ENCODE measurements around the gene OSER1. TPM values are rescaled to one million over a fixed set of nuclear protein-coding genes. Genes with fewer than 3 reads are reported as not detected.
"Not testable (repeated sequence)": the region's sequence is repeated elsewhere in the genome, so short reads cannot be mapped to it uniquely, and the experiment has no call there.

OSER1 gene
- total RNA-seq, 1 experiment from 2014 or later, result 81.1 TPM

- not testable (repeated sequence) for H3K36me3 ChIP-seq, DNase-seq, H3K27me3 ChIP-seq, H3K9me3 ChIP-seq, H3K4me3 ChIP-seq
These were observed 21.9 kb upstream of the OSER1 start for GRCh38 chr20:44232469-44232856.

GRCh38 chr20:44231713-44232468 is 21.3 kb upstream of the OSER1 start:
- no peaks in the 10 kb centered on the region for H3K9me3 ChIP-seq
- no peak overlapping the region for H3K4me3 ChIP-seq
- DNase-seq, result peak; percentile 74
- H3K36me3 ChIP-seq, result no peaks in the 10 kb centered on the region
- H3K27me3 ChIP-seq, result no peaks in the 10 kb centered on the region

GRCh38 chr20:44231193-44231592 is 20.6 kb upstream of the OSER1 start:
- Histone ChIP-seq H3K36me3 (no peaks in the 10 kb centered on the region), H3K9me3 (no peaks in the 10 kb centered on the region), H3K27me3 (no peaks in the 10 kb centered on the region), H3K4me3 (no peak overlapping the region)
- DNase-seq, result peak; percentile 91

GRCh38 chr20:44228465-44229258 is 18.1 kb upstream of the OSER1 start:
- no peak for DNase-seq
- Histone ChIP-seq H3K9me3 (no peaks in the 10 kb centered on the region), H3K27me3 (no peaks in the 10 kb centered on the region), H3K36me3 (no peaks in the 10 kb centered on the region), H3K4me3 (no peak overlapping the region)

GRCh38 chr20:44224637-44225036 is 14.1 kb upstream of the OSER1 start:
- no peak overlapping the region for H3K4me3 ChIP-seq
- no peak for DNase-seq
- H3K36me3 ChIP-seq, result no peaks in the 10 kb centered on the region
- no peaks in the 10 kb centered on the region for H3K9me3 ChIP-seq
- H3K27me3 ChIP-seq, result no peaks in the 10 kb centered on the region

GRCh38 chr20:44223721-44224120 is 13.2 kb upstream of the OSER1 start:
- Histone ChIP-seq H3K9me3 (no peaks in the 10 kb centered on the region), H3K4me3 (no peak overlapping the region), H3K27me3 (no peaks in the 10 kb centered on the region), H3K36me3 (no peaks in the 10 kb centered on the region)
- DNase-seq, result no peak

GRCh38 chr20:44222633-44223368 is 12.2 kb upstream of the OSER1 start:
- no peak overlapping the region for H3K4me3 ChIP-seq
- H3K9me3 ChIP-seq, result no peaks in the 10 kb centered on the region
- H3K27me3 ChIP-seq, result no peaks in the 10 kb centered on the region
- no peaks in the 10 kb centered on the region for H3K36me3 ChIP-seq
- no peak for DNase-seq

GRCh38 chr20:44222027-44222426 is 11.5 kb upstream of the OSER1 start:
- no peak for DNase-seq
- Histone ChIP-seq H3K4me3 (no peak overlapping the region), H3K36me3 (no peaks in the 10 kb centered on the region), H3K9me3 (no peaks in the 10 kb centered on the region), H3K27me3 (no peaks in the 10 kb centered on the region)

- Histone ChIP-seq H3K4me3 (no peak overlapping the region), H3K27me3 (no peaks in the 10 kb centered on the region), H3K36me3 (no peaks in the 10 kb centered on the region), H3K9me3 (no peaks in the 10 kb centered on the region)
- no peak for DNase-seq
These were observed 10.9 kb upstream of the OSER1 start for GRCh38 chr20:44221368-44221954.

GRCh38 chr20:44219791-44220190 is 9.2 kb upstream of the OSER1 start:
- Histone ChIP-seq H3K36me3 (no peaks in the 10 kb centered on the region), H3K27me3 (no peaks in the 10 kb centered on the region), H3K9me3 (no peaks in the 10 kb centered on the region), H3K4me3 (no peak overlapping the region)
- no peak for DNase-seq

GRCh38 chr20:44219170-44219730 is 8.7 kb upstream of the OSER1 start:
- no peak for DNase-seq
- Histone ChIP-seq H3K36me3 (no peaks in the 10 kb centered on the region), H3K9me3 (no peaks in the 10 kb centered on the region), H3K27me3 (no peaks in the 10 kb centered on the region), H3K4me3 (no peak overlapping the region)

- H3K36me3 ChIP-seq, result no peaks in the 10 kb centered on the region
- DNase-seq, result no peak
- no peaks in the 10 kb centered on the region for H3K27me3 ChIP-seq
- no peaks in the 10 kb centered on the region for H3K9me3 ChIP-seq
- H3K4me3 ChIP-seq, result no peak overlapping the region
These were observed 7.9 kb upstream of the OSER1 start for GRCh38 chr20:44218446-44218845.

- H3K4me3 ChIP-seq, result no peak overlapping the region
- DNase-seq, result peak; percentile 72
- no peaks in the 10 kb centered on the region for H3K36me3 ChIP-seq
- no peaks in the 10 kb centered on the region for H3K27me3 ChIP-seq
- H3K9me3 ChIP-seq, result no peaks in the 10 kb centered on the region
These were observed 6.9 kb upstream of the OSER1 start for GRCh38 chr20:44217342-44218092.

- no peaks in the 10 kb centered on the region for H3K9me3 ChIP-seq
- H3K27me3 ChIP-seq, result no peaks in the 10 kb centered on the region
- DNase-seq, result peak; percentile 67
- no peak overlapping the region for H3K4me3 ChIP-seq
- H3K36me3 ChIP-seq, result no peaks in the 10 kb centered on the region
These were observed 4.6 kb upstream of the OSER1 start for GRCh38 chr20:44215125-44215524.

- Histone ChIP-seq H3K36me3 (no peaks in the 10 kb centered on the region; the same call in 1 of the 2 replicates), H3K27me3 (no peaks in the 10 kb centered on the region), H3K9me3 (no peaks in the 10 kb centered on the region), H3K4me3 (no peak overlapping the region)
- no peak for DNase-seq
These were observed 2.2 kb upstream of the OSER1 start for GRCh38 chr20:44212792-44213191.
